Activated CD4-positive, alpha-beta T cell treated with anti-CD3 and anti-CD28 coated beads, Interleukin-2, Interleukin-6, amounts not matched to agents 100 ng/mL and 50 ng/mL, durations not matched to agents 16 hours and 8 hours (primary cell): ENCODE results near the gene TMEM37.

ENCODE experiments used
- DNase-seq: peaks from one replicate; pipeline ENCODE4 v3.0.0-alpha.2; 2020

TMEM37 gene

DNA sequence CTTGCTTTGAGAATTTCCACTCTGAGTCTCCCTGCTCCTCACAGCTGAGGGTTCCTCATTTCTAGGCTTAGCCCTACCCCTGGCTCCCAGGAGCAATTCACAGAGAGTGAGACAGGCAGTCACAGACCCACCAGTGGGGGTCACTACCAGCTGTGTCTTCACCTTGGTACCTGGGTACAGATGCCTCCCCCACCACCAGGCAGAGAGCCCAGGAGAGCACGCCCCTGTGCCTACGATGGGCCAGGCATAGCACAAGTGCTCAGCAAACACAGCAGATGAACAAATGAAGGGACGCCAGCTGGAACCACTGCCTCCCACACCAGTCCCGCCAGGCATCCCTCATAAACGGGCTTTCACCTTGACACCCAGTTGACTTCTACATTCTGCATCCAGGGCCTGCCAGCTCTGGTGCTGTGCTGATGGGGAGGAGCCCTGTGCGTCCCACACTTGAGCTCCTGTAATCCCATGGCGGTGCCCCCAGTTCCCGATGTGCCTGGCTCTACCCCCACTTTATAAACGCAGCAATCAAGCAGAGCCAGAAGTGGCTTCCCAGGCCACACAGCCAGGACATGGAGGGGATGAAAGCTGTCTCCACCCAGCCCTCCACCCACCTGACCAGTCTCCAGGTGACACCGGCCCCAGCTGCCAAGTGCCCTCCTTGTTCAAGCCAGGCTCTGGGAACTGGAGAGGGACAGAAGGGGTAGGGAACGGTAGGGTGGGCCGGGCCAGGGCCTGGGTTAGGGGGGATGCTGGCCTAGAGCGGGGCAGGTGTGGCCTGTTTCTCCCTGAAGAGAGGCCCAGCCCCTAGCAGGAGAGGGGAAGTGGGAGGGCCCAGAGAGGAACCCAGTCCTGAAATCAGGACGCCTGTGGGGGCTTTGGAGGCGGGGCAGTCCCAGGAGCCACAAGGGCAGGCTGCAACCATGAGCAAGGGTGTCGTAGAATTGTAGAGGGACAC is 50.1 kb downstream of the TMEM37 start:
- DNase-seq: no peak

- no peak for DNase-seq
Measured at GRCh38 chr2:119482481-119483394, 51.1 kb downstream of the TMEM37 start.

DNA sequence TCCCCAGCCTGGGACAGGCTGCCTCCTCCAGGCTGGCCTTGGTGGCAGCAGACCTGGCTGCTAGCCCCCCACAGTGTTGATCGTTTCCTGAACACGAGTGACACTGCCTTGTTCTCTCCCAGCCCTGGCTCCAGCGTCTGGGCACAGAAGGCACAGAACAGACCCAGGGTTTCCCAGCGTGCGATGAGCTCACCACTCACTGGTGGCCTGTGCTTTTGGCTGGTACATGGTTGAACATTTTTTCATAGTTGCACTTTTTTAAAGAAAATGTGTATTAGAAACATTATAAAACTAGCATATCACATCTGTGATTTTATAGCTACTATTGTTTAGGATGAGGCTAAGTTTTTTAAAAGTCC is 51.7 kb downstream of the TMEM37 start:
- DNase-seq: no peak

DNA sequence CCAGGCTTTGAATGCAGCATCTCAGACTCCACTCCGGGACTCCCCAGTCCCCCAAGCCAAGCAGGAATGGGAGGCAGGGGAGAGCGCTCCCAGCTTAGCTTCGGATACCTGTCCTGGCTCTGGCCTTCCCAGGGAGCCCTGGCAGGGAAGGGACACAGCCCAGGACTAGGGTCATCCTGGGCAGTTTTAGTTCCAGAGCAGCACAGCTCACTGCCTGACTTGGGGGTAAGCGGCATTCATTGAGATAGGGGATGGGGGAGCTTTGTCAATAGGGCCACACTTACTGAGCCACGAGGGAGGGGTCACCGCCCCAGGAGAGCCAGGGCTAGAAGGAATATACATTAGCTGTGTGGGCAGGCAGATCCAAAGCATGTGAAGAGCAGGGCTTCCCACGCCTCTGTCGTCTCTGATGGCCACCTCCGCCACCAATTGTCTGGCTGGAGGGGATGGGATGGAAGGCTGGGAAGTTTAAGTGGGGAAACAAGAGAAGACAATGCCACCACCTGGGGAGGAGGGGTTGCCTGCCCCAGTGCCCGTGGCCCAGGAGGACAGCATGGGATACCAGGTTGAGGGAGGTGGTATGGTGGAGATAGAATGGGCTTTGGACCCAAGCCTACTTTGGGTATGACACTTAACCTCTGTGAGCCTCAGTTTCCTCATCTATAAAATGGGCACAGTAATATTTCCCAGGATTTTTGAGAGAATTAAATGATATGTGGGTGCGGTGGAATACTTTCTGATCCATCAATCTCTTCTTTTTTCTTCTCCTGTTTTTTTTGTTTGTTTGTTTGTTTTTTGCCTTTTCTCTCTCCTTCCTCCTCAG is 52.5 kb downstream of the TMEM37 start:
- DNase-seq: no peak

- no peak for DNase-seq
Measured at GRCh38 chr2:119484834-119485233, 53.2 kb downstream of the TMEM37 start.

- DNase-seq: no peak
Measured at GRCh38 chr2:119485336-119486110, 53.9 kb downstream of the TMEM37 start.

GRCh38 chr2:119486196-119486827 is 54.7 kb downstream of the TMEM37 start:
- no peak for DNase-seq

DNA sequence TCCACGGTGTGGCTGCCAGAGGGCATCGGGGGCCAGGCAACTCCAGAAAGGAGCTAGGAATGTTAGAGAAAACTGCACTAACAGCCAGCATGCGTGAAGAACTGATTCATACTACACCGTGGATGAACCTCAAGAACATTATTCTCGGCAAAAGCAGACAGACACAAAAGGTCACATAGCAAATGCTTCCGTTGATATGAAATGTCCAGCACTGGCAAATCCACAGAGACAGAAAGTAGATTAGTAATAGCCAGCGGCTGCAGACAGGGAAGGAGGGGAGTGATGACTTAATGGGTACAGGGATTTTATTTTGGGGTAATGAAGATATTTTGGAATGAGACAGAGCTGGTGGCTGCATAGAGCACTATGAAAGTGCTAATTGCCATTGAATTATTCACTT is 55.2 kb downstream of the TMEM37 start:
- DNase-seq: no peak

DNA sequence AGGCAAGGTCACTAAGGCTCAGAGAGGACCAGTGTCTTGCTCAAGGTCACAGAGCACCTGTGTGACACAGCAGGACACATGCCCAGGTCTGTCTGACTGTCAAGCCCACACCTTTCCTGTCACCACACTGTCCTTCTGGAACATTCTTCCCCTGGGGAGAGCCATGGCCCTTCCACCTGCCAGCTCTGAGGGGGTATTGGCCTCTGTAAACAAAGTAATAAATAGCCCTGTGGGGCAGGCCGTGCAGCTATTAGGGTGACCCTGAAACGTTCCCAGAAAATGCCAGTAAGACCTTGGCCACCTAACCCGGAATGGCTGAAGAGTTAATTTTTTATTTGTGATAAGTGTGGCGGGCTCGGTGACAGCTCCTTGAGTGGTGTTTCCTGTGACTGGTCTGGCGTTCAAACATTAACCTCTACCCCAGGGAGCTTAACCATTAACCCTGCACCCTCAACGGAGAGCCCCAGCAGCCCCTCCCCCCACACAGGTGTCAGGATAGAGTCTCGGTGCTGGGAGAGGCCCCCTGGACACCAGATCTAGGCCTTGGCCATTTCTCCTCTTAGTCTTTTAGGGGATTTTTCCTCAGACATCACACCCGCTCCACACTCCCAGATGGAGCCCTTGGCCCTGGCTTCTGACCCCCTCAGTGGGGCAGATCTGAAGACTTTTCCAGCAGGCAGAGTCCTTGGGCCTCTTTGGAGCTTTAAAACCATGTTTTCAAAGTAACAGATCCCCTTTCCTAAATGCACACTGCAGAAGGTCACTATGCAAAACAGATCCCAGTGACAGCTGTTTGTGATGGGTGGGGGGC is 56.0 kb downstream of the TMEM37 start:
- no peak for DNase-seq
